Measurements from ENCODE around the gene EFHB.
"Not testable (repeated sequence)": the region's sequence is repeated elsewhere in the genome, so short reads cannot be mapped to it uniquely, and the experiment has no call there.

The EFHB gene

GRCh38 chr3:19959505-19959904, 25.5 kb upstream of the EFHB start:
- H3K27ac ChIP-seq, result no peak overlapping the region
- TF ChIP-seq CTCF (IDR thresholded peaks at IDR 0.05), result no peak
- TF ChIP-seq ZFX (IDR thresholded peaks at IDR 0.05; ENCODE audit: borderline replicate concordance), result no peak

GRCh38 chr3:19957354-19957753, 23.3 kb upstream of the EFHB start:
- H3K27ac ChIP-seq, result not testable (repeated sequence)

- TF ChIP-seq CTCF (IDR thresholded peaks at IDR 0.05) (no peak), ZFX (IDR thresholded peaks at IDR 0.05; ENCODE audit: borderline replicate concordance) (no peak)
- no peak overlapping the region for H3K27ac ChIP-seq
Observed at GRCh38 chr3:19954676-19955075, 20.7 kb upstream of the EFHB start.

GRCh38 chr3:19950316-19950715, 16.3 kb upstream of the EFHB start:
- H3K27ac ChIP-seq, result no peak overlapping the region
- TF ChIP-seq CTCF (IDR thresholded peaks at IDR 0.05) (no peak), ZFX (IDR thresholded peaks at IDR 0.05; ENCODE audit: borderline replicate concordance) (no peak)

GRCh38 chr3:19948226-19948591, 14.2 kb upstream of the EFHB start:
- peak overlapping the region; percentile 96 for H3K27ac ChIP-seq
- TF ChIP-seq CTCF (IDR thresholded peaks at IDR 0.05) (no peak), ZFX (IDR thresholded peaks at IDR 0.05; ENCODE audit: borderline replicate concordance) (no peak)

- peak overlapping the region; percentile 96 for H3K27ac ChIP-seq
- TF ChIP-seq ZFX (IDR thresholded peaks at IDR 0.05; ENCODE audit: borderline replicate concordance) (no peak), CTCF (IDR thresholded peaks at IDR 0.05) (no peak)
Observed at GRCh38 chr3:19947549-19948225, 13.7 kb upstream of the EFHB start.

- peak within 1 kb of the TSS; percentile 96 for H3K27ac ChIP-seq
- TF ChIP-seq ZFX (IDR thresholded peaks at IDR 0.05; ENCODE audit: borderline replicate concordance) (no peak), CTCF (IDR thresholded peaks at IDR 0.05) (no peak)
Observed at GRCh38 chr3:19946832-19947548, 13.0 kb upstream of the EFHB start, which contains the start of gene RAB5A. Gene RAB5A (plus strand): TSS chr3:19947097. CDS start chr3:19950899, 3,802 bp downstream.

Measured in 22Rv1 (cell line).